HG03196 (cell line): ENCODE results near the gene SLC9A4.

Experiments
- ATAC-seq: cut with Tn5 transposase; IDR thresholded peaks from one replicate; pipeline ENCODE4 v1.9.1; 2021; ENCODE audit not compliant: unreplicated experiment

Gene SLC9A4

DNA sequence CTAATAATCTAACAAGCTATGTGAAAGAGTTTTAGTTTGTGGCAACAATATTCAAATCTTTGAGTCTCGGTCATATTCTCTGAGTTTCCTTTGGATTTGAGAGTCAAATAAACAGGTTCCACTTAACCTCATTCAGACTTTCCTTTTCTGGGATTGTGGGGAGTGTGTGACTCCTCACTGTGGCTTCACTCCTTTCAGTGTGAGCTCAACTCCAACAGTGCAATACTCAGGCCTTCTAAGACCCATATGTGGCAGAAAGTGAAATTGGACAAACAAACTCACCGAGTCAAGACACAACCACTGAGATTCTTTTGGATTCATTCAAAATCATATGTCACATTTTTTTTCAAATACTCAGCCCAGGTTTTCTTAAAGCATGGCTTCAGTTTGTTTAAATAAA is 25.4 kb downstream of the SLC9A4 start:
- no peak for ATAC-seq

DNA sequence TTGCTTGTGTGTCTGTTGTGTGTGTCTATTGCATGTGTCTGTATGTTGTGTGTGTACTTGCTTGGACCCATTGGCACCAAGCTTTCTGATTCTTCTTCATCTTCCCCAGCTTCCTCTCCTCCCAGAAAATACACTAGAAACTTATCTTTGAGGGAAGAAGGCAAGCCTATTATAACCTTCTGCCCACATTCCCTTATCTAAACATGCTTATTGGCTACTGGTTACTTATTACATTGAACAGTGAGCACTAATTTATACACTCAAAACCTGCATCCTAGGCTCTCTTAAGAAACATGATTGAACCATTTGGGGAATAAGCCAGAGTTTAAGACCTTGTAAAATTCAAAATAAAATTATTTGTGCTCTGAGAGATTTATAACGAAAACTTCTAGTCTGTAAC is 26.5 kb downstream of the SLC9A4 start:
- no peak for ATAC-seq

DNA sequence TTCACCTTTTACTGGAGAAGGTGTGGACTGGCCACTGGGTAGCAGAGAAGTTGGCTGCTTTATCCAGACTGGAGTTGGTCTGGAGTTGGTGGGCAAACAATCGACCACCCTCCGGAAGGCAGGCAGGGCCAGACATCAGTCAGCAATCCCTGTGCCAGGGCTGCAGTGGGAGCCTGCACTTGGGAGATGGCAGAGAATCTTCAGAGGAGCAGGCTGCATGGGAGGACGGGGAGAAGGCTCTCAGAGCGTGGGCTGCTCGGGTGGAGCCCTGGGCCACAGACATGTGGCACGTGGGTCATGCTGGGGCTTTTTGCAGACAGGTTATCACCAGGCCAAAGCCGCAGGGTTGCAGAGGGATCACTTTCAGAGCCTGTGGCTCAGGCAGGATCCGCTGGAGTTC is 29.6 kb downstream of the SLC9A4 start:
- ATAC-seq = no peak

DNA sequence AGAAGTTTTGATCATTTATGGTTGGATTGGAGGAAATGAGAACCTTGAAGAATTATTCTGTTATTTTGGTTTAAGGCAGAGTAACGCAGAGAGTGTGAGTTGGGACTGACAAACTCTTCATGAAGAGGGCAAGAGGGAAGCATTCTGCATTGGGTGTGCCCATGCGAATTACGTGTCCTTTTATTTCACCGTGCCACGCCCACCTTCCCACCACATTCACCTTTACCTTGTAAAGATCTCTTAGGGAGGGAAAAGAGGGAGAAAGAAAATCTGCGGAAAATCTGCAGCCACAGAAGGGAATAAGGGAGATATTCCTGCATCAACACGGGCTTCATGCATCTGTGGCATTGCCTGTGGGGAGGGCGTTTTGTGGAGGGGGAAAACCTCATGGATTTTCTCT is 31.8 kb downstream of the SLC9A4 start:
- ATAC-seq = no peak

DNA sequence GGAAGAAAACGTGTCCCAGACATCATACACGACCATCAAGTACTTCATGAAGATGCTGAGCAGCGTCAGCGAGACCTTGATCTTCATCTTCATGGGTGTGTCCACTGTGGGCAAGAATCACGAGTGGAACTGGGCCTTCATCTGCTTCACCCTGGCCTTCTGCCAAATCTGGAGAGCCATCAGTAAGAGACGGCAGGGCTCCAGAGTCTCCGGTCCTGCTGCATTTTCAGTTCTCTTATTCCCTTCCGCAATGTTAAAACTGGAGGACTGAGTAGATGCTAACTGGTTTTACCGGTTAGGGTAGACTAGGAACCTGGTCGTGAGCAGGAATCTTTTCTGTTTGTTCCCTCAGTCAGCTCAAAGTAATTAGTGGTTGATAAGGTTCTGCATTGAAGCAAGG is 32.3 kb downstream of the SLC9A4 start:
- ATAC-seq = no peak

DNA sequence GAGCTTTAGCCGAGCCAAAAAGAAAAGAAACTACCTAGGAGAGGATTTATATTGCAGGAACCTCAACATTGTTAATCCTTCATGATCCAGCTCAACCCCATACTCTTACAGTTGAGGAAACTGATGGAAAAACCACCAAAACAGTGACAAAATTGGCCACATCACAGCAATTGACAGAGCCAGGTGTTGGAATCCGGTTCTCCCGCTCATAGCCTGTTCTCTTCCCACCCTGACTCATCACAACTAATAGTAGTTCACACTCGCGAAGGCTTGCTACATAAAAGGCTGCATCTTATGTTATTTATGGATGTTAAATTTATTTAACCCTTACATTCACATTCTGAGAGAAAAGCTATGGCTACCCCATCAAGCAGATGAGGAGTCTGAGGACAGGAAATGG is 33.7 kb downstream of the SLC9A4 start:
- no peak for ATAC-seq

DNA sequence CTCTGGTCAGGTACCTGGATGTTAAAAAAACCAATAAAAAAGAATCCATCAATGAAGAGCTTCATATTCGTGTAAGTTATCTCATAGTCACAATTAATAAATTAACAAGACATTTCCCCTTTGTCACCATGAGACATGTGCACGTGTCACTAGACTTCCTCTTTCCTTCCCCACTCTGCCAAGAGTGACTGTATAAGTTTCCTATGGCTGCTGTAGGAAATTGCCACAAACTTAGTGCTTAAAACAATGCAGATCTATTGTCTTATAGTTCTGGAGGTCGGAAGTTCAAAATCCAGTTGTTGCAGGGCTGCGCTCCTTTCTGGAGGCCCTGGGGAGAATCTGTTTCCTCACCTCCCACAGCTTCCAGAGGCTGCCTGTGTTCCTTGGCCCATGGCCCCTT is 35.8 kb downstream of the SLC9A4 start:
- ATAC-seq = no peak

DNA sequence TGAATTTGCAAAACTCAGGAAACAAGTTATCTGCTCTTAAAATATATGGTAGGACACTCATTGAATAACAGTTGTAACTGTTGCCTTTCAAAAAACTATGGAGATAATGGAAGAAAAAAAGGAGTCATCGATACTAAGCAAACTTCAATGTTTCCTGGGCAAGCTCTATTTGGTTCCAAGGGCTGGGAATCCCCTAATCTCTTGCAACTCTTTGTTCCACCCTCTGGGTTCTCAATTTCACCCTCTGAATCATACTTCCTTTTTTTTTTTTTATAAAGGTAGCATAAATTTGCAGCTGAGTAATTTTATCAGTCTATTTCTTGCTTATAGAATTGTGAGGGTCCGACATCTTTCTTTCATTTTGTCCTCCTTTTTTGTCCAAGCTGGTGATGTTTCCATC is 36.7 kb downstream of the SLC9A4 start:
- no peak for ATAC-seq

DNA sequence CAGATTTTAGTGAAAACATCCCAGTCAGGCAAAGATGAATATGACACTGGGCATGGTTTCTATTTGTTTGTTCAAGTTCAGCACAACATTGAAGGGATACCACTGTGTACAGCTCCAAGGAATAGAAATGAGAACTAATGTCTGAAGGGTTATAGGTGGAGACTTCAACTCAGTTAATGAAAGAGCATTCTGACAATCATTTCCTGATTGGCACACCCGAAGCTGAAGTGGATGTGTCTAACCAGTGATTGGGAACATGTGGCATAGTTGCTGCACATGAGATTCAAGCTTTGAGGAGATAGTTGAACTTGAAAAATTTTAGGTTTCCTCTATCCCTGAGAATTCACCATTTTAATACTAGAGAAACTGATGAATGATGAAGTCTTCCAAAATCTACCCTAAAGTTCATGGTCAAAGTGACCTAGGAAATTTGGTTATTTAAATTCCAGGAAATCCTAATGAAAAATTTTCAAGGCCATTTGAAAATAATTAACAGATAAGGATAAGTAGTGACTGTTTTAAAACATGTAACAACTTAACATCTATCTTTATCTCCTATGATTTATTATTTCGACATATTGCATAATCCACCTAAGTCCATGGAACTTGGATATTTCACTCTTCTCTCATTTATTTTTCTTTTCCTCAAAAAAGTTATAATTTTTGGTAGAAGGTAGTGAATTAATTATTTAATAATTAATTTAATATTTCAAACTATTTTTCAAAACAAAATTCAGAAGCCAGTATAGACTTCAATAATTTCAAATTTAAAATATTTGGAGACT is 38.0 kb downstream of the SLC9A4 start:
- ATAC-seq = no peak

DNA sequence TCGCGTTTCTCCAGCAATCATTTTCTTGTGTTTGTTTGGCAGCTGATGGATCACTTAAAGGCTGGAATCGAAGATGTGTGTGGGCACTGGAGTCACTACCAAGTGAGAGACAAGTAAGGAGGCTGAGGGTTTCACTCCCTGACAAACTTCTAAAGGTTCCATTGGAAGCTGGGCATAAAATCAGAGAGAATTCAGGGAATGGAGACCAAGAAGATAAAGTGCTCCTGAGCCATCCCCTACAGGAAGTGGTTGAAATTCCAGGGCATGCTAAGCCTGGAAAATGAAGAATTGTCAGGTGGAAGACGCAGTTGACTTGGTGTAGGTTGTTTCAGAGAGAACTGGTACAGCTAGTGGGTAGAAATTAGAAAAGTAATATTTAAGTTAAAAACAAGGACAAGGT is 39.1 kb downstream of the SLC9A4 start:
- ATAC-seq = no peak

DNA sequence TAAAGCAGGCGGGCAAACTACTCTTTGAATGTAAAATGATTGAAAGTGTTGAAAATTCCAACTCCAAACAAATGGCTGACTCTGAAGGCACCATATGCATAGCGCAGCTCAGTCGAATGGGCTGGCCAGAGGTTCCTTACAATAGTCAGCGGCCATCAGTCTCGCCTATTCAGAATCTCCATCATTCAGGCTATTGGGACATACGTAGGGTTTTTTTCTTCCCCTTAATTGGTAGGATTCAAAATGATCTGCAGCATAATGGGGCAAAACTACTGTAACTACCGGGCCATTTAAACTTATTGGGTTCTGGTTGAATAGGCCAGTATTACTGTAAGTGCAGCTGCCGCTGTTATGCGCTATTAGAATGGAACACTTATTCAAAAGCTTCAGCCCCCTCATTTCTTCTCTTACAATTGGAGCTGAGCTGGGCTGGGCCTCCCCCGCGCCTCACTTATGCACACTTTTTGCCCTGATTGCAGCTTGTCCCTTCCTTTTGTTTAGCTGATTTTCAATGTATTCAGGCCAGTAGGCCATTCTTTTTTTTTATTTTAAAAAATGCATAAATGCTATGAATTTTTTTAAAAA is 40.4 kb downstream of the SLC9A4 start:
- ATAC-seq = no peak

DNA sequence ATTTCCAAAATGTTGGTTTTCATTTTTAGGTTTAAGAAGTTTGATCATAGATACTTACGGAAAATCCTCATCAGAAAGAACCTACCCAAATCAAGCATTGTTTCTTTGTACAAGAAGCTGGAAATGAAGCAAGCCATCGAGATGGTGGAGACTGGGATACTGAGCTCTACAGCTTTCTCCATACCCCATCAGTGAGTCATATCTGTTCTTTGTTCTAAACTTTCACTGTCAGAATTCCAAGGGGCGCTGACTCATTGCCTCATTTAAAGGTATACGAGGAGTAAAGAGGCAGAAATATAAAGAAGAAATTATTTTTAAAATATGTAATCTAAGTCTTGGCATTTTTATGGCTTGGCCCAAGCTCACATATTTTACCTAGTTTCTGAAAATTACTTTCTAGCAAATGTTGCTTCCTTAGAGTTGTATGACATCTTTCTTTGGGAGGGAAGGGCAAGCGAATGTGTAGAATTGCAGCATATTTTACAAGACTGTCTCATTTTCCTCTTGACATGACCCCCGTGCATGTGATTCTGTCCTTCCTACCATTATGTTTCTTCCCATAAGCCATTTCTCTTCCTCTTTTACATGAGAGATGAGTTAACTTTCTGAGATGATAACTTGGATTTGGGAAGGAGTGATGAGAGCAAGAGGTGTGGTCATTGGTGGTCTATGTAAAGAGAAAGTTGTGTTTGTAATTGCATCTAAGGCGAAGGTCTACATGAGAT is 41.2 kb downstream of the SLC9A4 start:
- no peak for ATAC-seq

DNA sequence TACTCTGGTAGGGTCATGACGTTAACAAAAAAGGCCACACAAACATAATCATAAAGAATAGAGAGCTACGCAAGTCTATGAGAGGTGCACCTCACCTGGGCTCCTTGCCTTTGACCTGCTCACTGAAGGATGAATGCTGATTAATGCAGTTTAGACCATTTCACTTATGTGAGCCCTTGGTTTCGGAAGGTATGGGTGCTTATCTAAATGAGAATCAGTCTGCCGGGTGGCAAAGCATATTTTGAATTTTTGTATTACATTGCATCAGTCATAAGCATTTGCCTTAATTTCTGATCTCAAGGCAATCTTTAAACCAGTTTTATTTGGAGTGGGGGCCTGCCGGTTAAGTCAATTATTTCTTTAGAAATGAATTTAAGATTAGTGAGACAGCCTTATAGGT is 42.8 kb downstream of the SLC9A4 start:
- no peak for ATAC-seq

DNA sequence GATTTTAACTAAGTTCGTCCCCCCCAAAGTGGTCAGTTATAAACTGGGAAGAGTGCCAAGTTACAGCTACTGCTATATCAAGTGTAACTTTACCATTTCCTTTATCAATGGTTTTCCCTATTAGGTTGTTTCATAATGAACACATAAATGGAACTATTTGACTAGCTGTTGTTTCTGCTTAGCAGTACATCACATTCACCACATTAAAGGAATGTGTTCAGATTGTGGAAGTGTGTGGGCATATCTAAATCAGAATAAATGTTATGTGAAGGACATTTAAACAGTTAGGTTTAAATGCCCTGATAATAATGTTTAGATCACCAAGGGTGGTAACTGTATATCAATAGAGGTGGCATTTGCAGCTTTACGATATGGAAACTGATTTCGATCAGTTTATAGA is 45.1 kb downstream of the SLC9A4 start:
- no peak for ATAC-seq

DNA sequence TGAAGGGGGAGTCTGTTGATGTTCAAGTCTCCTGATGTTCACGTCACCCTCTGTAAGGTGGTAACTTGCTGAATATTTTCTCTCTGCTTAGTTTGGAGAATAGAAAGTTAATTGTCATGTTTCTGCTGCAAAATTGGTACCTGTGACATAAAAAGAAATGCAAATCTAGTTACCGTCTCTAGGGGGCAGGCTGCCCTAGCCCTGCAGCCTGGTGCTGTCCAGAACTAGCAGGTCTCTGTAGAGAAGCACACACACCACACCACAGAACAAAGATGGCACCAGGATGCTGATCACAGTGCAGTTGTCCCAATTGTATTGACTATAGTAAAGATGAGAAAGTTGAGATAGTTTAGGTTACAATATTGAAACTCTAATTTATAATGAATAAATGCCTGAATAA is 47.0 kb downstream of the SLC9A4 start:
- ATAC-seq = no peak

DNA sequence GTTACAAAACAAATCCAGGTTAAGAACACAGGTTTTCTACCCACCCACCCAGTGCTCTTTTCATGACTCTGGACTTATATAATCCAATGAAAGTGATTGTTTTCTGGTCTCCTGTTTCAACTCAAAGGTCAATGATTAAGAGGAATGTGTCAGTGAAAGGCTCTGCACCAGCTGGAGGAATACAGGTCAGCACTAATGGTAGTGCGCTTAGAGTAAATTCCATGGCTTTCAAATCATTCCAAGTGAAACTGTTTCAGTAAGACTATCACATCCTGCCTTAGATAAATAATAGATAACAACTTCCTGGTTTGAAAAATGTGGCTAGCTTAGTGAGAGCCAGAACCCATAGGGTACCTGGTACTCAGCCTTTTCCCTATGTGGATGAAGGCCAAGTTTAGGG is 47.8 kb downstream of the SLC9A4 start:
- ATAC-seq = no peak

DNA sequence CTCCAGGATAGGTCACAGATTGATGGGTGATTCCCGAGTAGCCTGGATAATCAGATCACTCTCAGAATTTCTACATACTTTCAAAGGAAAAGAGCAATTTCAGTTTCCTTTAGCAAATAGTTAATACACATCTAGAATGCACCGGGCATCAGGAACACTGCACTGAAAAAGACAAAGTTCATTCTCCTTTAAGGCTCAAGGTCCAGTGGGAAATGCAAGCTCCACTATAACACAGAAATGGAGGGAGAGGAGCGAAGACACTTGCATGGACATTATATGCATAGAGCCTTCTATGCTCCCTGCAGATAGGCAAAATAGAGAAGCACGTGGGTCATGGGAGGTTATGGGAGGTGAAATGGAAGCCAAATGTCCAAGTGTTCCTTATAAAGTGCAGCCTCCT is 49.1 kb downstream of the SLC9A4 start:
- ATAC-seq = no peak

DNA sequence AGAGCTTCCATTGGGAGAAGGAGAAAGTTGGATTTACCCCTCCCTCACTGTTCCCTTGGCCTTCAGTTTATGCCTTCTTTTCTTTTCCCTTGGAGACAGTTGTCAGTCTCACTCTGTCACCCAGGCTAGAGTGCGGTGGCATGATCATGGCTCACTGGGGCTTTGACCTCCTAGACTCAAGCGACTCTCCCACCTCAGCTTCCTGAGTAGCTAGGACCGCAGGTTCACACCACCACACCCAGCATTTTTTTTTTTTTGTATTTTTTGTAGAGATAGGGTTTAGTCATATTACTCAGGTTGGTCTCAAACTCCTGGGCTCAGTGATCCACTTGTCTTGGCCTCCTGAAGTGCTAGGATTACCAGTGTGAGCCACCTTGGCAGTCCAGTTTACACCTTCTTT is 49.9 kb downstream of the SLC9A4 start:
- ATAC-seq = no peak

DNA sequence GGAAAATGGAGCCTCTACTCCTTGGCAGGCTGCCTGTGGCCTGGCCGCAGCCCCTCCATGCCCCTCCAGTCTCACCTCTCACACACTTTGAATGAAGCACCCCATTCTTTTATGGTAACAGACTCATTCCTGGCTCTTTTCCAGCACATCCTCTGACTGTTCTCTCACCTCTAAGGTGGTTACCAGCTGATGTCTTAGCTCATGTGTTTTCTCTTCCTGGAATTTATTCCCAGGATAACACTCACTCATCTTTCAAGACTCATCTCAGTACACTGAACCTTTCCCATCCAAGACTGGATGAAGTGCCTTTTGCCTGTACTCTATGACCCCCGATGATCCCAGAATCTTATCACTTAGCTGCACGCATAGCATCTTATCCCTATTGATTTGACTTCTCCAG is 50.6 kb downstream of the SLC9A4 start:
- no peak for ATAC-seq

DNA sequence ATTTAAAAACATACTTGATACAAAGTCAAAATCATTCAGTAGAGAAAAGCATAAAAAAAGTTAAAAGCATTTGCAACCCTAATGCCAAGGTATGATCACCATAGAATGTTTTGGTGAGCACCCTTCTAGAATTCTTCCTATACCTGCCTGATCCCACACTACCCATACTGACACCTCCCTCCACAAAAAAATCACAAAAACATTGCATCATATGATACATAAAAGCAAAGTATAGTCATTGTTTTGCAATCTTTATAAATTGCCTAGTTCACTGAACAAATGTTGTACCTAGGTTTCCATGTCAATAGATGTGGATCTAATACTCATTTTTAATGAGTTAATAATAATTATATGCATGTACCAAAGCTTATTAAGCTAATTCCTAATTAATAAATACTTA is 54.1 kb downstream of the SLC9A4 start:
- no peak for ATAC-seq

DNA sequence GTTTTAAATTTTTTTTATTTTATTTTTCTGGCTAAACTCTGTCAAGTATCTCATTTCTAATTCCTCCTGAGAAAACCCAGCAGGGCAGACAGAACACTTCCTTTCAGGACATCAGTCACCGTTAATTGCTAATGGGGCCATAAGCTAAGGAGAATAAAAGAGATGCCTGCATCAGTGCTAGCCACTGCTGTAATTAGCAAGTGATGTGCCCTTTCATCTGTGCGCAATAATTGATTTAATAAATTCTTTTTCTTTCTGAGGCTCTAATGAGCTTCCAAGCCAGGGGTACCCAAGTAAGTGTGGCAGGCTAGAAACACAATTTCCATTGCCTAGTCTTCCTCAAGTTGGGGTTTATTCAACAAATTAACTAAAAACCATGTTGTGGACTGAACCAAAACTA is 65.5 kb downstream of the SLC9A4 start:
- no peak for ATAC-seq

DNA sequence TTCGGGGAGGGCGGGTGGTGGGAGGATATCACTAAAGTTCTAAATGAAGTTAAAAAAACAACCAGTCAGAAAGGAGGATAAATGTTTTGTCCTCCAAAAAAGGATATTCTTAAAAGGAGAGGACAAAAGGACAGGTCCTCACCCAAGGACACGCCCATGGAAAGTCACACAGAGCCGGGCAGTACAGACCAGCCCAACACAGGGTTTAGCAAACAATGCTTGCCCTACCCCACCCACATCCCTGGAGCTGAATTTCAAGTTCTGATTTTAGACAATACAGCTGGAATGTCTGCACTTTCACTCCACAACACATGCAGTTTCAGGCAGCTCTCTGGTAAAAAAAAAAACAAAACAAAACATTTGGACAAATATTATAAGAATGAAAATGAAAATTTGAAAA is 67.9 kb downstream of the SLC9A4 start:
- no peak for ATAC-seq
